Kidney (tissue), 14 donors: Measurements from ENCODE around the gene A4GNT. TPM values are rescaled to one million over a fixed set of nuclear protein-coding genes. Genes with fewer than 3 reads are reported as not detected.
A peak's percentile ranks its signal among the peaks of the same experiment; 100 is the strongest.

Experiments used
- DNase-seq, 5 donors: peaks; one replicate each; pipeline ENCODE4 v3.0.0-alpha.2; 2013 to 2020
- FAIRE-seq: peaks from 2 replicates; lab custom pipeline; 2012; peaks lifted over from hg19 to GRCh38; lab: Jason Lieb, UNC
- H3K27ac ChIP-seq, 2 donors: one replicate each; pipeline ENCODE4 v1.7.0; 2013; ENCODE audit warnings: low read depth in 2 of 2, low read length in 2 of 2, inconsistent platforms in 1 of 2
- H3K27me3 ChIP-seq: one replicate; pipeline ENCODE4 v1.7.1; 2013; ENCODE audit warnings: low read length, inconsistent platforms; ENCODE audit not compliant: control insufficient read depth, insufficient read depth
- H3K36me3 ChIP-seq, 3 donors: one replicate each; pipeline versions ENCODE4 v1.7.0 to v1.7.1; 2013; ENCODE audit warnings: low read length in 3 of 3, control low read depth in 1 of 3, inconsistent platforms in 1 of 3; ENCODE audit not compliant: insufficient read depth in 3 of 3, control insufficient read depth in 2 of 3
- H3K4me1 ChIP-seq, 3 donors: one replicate each; pipeline versions ENCODE4 v1.7.0 to v1.7.1; 2013; ENCODE audit warnings: low read length in 3 of 3, inconsistent platforms in 1 of 3, low read depth in 1 of 3; ENCODE audit not compliant: control insufficient read depth in 2 of 3, insufficient read depth in 2 of 3
- H3K4me3 ChIP-seq, 3 donors: one replicate each; pipeline versions ENCODE4 v1.7.0 to v1.8.1; 2013; ENCODE audit warnings: low read length in 3 of 3, control low read depth in 1 of 3, inconsistent platforms in 1 of 3
- H3K9ac ChIP-seq, 3 donors: one replicate each; pipeline versions ENCODE4 v1.7.0 to v1.7.1; 2013; ENCODE audit warnings: low read length in 3 of 3, control low read depth in 1 of 3, inconsistent platforms in 1 of 3
- H3K9me3 ChIP-seq, 3 donors: one replicate each; pipeline versions ENCODE4 v1.7.0 to v1.7.1; 2013; ENCODE audit warnings: low read length in 3 of 3, control low read depth in 1 of 3, inconsistent platforms in 1 of 3; ENCODE audit not compliant: control insufficient read depth in 2 of 3, insufficient read depth in 1 of 3
- CTCF ChIP-seq: IDR thresholded peaks from 3 replicates; pipeline ENCODE4 v1.5.1; 2012; ENCODE audit warnings: mild to moderate bottlenecking, moderate library complexity, borderline replicate concordance; ENCODE audit not compliant: insufficient read depth; ENCODE audit errors: extremely low read depth
- intact Hi-C: fragments of 100-400 bp; cut with DNase I; formaldehyde crosslinking; loops from one replicate; pipeline ENCODE4 v1.11.1; 2022
- polyA plus RNA-seq: library from polyadenylated mRNA; stranded (reverse); fragments of 350-450 nt; fragmentation: Illumina TruSeq; extraction: RNeasy Lipid Tissue Mini Kit (QIAGEN cat#74804); gene quantifications from one replicate; pipeline ENCODE4 v1.2.3, GENCODE V29; 2014; ENCODE audit warnings: low read depth, low replicate concordance; ENCODE audit not compliant: insufficient read depth
- total RNA-seq: library from RNA; stranded (reverse); fragmentation: NEBNext Ultra II Directional; extraction: Animal tissue kit (Norgen Biotek cat#: 25700); gene quantifications from one replicate; pipeline ENCODE4 v1.2.1, GENCODE V29; 2021
- donor health status: control.
- donor health status: control.
- donor health status: control.
- donor health status: control.
- donor health status: control.
- donor health status: DM: yes; HTN: yes; CAD: no.
- donor health status: Normal renal cell carcinoma (clear cell type).

The A4GNT gene
- total and polyA plus RNA-seq, 2 donors from 2014 or later = not detected

- Histone ChIP-seq H3K27ac (no peak overlapping the region), H3K4me1 (no peaks in the 10 kb centered on the region), H3K4me3 (no peak overlapping the region), H3K36me3 (peaks cover 0 to 46% (median 20%) of the 10 kb centered on the region in 3 donors), H3K27me3 (no peaks in the 10 kb centered on the region), H3K9me3 (no peaks in the 10 kb centered on the region), H3K9ac (no peak overlapping the region)
- DNase-seq (peak in 2 of 5 donors; percentile 50 to 64), FAIRE-seq (no peak)
- no peak for TF ChIP-seq CTCF
- intact Hi-C loops = no loop called here
These were observed 49.9 kb downstream of the A4GNT start for GRCh38 chr3:138082085-138082991.

DNA sequence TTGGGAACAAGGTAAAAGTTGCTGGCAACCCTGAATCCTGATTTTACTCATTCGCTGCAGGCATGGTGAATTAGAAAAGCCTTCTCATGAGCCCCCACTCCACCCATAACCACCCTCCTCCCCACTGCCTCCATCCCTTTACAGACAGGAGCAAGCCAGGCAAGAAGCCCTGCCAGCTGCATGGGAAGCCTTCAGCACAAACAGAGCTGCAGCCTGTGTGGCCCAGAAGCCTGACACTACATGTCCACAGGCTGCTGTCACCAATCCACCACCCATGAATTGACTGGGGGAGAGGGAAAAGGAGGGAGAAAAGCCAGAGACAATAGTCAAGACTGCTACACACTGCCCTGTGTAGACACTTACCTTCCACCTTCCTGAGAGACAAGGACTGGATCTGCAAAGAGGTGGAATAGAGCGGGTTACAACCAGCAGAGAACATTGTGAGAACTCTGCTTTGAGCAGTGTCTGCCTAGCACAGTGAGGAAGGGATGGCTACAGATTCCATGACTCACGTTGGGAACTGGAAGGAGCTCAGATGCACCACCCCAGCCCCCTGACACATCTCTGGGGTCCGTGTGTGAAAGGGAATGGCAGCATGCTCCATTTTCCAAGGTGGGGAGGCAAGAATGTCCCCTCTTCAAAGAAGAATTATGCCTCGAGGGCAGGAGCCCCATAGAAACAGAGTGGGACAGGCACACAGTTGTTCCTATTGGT lies 50.7 kb downstream of the A4GNT start:
- H3K9me3 ChIP-seq = no peaks in the 10 kb centered on the region
- H3K27ac ChIP-seq = no peak overlapping the region
- H3K4me3 ChIP-seq = no peak overlapping the region
- no peak overlapping the region for H3K9ac ChIP-seq
- no peak for FAIRE-seq
- peaks cover 0 to 41% (median 20%) of the 10 kb centered on the region in 3 donors for H3K36me3 ChIP-seq
- intact Hi-C loops = no loop called here
- no peaks in the 10 kb centered on the region for H3K4me1 ChIP-seq
- H3K27me3 ChIP-seq = no peaks in the 10 kb centered on the region
- DNase-seq = no peak
- TF ChIP-seq CTCF = no peak

DNA sequence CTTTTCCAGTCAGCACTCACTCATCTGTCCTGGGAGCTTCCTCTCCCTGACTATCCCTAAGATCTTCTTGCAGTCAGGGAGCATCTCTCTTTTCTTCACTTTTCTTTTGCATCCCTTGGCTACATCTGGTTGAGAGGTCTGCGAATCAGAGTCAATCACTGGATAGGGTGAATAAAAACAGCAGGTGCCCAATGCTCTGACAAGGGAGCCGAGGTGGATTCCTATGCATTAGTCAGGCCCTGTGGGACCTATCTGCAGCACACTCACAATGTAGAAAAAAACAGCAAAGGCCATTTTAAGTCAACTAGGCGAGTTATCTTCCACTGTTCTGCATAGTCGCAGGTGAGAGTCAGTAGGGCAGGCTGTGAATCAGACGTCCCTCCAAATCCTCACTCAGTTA lies 52.3 kb downstream of the A4GNT start:
- DNase-seq (no peak), FAIRE-seq (no peak)
- no peak overlapping the region for H3K9ac ChIP-seq

More for the DNA sequence above, 52.3 kb downstream of the A4GNT start:
- intact Hi-C loops = no loop called here
- Histone ChIP-seq H3K27ac (no peak overlapping the region), H3K4me1 (no peaks in the 10 kb centered on the region), H3K27me3 (no peaks in the 10 kb centered on the region), H3K36me3 (peaks cover 2 to 41% (median 17%) of the 10 kb centered on the region in 3 donors), H3K9me3 (no peaks in the 10 kb centered on the region), H3K4me3 (no peak overlapping the region)
- no peak for TF ChIP-seq CTCF
